GM20431 (cell line): ENCODE results near the gene ITGBL1.

ENCODE experiments used
- in situ Hi-C: fragments of 300-500 bp; cut with MseI, MboI; formaldehyde crosslinking; loops from one replicate; pipeline ENCODE4 v1.15.0; 2020; ENCODE audit warnings: low sequenced_read_pairs; ENCODE audit not compliant: unreplicated experiment

Gene ITGBL1

DNA sequence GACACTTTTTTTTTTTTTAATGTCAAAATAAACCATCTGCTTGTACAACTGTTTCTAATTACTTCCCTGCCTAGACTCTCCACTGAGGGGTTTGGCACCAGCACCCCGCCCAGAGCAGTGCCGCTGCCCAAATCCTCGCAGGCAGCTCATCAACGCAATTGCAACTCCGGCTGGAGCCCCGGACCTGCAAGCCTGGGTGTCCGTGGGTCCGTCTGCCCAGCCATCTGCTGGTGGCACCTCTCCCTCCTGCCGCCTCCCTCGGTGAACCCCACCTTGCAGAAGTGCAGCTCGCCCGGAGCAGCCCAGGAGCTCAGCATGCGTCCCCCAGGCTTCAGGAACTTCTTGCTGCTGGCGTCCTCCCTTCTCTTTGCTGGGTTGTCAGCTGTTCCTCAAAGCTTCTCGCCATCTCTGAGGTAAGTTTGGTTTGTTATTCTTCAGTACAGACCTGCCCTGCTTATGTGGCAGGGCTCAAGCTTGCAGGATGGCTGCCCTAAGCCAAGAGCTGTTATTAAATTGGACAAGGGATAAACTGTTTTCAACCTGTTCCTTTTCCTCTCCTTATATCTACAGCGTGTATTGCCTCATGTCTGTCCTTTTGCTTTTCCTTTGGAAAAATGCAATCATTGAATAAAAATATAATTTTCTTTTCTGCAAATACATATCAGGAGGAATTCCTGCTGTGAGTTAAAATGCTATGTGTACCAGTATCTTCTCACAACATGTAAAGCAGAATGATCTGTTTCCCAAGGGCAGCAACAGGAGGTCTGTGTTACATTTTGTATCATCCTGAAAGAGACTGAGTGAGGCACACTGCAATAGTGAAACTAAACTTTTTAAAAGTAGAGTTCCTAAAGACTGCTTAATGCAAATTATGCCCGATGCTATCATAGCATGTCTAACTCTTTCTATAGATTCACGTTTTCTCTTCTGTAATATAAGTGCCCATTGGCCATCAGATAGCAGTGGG lies at the start of gene ITGBL1:
Gene ITGBL1 (plus strand): TSS at position 157 of the 967 bp plus-strand sequence. CDS start 159 bp downstream, at position 316.
- in situ Hi-C loops, result no loop called here

- in situ Hi-C loops, result no loop called here
Observed at GRCh38 chr13:101406791-101407190, 45.7 kb upstream of the ITGBL1 start.

GRCh38 chr13:101408154-101408553 lies 44.3 kb upstream of the ITGBL1 start:
- in situ Hi-C loops, result no loop called here

- in situ Hi-C loops, result no loop called here
Observed at GRCh38 chr13:101408992-101409656, 43.4 kb upstream of the ITGBL1 start.

DNA sequence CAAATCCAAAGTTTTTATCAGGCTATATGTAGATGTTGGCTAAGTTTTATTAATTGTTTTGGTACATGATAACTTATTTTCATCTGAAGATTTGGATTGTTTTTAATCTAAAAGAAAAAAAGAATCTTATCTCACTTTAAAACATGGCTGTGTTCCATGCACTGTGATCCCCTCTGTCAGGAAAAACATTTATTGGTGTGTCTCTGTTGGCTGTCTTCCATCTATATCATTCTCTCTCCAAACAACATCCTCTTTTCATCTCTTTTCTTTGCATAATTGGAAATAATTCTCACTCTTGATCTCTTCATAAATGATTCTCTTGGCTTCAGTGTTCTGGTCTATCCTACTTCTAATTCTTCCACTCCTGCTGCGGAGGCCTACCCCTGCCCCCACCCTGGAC lies 40.4 kb upstream of the ITGBL1 start:
- in situ Hi-C loops, result no loop called here

DNA sequence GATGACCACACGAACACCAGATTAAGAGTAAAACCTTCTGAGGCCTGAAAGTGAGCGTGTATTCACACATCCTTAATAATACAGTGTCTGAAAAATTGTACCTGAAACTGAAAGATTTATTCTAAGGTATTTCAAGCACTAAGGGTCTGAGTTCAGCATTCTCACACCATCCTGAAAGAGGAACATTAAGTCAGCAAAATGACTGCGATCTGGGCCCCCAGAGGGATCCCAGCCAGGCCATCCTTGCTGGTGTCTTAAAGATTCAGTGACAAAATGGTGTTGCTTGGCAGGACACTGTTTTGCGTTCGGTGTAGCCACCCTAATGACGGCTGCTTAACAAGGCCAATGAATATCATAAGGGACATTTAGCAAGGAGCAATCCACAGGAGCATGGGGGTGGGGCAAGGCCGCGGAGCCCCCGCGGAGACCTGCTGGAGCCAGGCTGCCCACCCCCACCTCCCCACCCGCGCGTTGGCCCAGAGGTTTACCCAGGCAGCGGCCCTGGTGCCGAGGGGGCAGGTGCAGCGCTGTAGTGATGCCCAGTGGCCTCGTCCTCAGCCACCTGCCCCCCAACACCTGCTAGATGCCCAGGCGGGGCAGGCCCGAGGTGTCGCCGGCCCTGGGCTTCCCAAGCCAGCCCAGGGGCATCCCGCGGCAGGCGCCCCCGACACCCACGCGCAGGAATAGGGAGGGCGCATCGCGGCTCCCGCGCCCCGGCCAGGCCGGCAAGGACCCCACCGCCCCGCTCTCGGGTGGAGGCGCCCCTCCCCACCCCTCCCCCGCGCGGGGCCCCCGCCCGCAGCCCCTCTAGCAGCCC lies 36.9 kb upstream of the ITGBL1 start:
- in situ Hi-C loops, result no loop called here

- in situ Hi-C loops, result no loop called here
Observed at GRCh38 chr13:101416181-101417042, 36.1 kb upstream of the ITGBL1 start, which contains the start of gene NALCN. NALCN (minus strand) TSS chr13:101416508; CDS start chr13:101399126, 17,382 bp downstream.

DNA sequence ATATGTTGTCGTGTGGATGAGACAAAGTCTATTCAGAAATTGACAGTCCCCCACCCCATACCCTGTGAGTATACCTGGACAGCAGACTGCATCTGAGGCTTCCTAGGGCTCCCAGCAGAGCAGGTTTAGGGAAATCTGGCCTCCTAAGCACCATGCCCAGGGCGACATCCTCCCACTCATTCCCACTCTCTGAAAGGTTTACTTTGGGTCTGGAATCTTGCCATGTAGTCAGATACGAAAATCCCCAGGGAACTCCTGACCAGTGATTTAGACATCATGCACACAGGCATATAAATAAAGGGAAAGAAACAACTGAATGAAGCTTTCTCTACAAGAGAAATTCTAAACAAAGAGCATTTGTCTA lies 35.5 kb upstream of the ITGBL1 start:
- in situ Hi-C loops, result no loop called here

DNA sequence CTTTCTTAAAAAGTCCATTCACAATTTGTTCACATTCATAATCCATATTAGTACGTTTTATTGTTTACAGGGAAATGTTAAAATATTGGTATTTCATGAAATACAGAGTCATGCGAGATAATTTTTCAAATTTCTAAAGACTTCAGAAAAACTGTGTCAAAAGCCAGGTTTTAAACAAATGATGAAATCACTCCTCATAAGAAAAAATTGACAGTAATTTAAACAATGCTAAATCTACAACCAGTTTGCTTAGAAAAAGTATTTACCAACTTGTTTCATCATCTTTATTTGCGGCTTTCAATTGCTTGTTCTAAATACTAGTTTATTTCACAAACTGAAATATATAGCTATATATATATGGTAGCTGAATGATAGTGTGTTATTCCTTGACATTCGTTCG lies 35.0 kb upstream of the ITGBL1 start:
- in situ Hi-C loops, result no loop called here

DNA sequence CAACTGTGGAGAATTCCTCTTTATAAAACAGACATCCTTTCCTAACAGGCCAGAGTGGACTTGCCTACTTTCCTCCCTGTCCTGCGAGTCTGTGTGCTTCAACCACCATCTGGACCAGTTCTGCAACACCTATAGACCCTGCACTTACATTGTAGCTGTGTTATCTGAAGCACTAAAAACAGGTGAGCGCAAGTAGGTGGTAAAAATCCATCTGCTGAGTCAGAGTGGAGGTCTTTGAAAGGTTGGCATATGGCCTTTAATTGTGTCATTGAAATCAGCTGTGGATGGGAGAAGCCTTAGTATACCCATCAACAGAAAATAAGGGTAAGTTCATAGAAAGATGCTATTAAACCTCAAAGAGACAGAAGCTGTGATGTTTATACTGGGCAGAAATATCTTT lies 28.6 kb upstream of the ITGBL1 start:
- in situ Hi-C loops, result no loop called here

DNA sequence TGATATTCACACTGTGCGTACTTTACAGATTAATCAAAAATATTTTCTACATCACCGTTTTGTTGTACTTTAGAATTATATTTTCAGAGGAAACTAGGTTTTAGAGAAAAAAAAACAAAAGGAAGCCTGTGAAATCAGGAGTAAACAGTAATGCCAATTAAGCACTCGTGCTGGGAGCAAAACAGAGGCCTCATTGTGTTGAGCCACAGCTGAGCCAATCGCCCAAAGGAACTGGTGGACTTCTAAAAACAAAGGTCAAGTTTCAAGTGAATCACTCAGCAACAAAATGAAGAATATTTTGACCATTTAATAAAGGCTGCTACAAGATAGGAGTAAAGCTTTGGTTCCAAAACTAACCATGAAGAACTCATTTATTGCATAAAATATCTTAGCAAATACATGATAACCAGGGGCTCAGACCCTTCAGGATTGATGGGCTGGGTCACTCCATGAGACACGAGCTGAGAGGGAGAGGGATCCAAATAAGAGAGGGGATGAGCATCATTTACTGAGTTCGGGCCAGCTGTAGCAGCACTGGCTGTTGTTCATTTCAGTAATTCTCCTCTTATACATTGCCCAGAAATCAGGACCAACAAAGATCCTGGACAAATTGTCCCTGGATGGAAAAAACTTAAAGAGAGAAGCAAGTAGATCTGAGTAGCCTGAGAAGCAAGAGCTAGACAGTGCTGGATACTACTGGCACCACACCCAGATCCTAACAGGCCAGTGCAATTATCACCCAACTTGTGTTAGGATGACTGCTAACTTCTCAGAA lies 27.9 kb upstream of the ITGBL1 start:
- in situ Hi-C loops, result no loop called here

DNA sequence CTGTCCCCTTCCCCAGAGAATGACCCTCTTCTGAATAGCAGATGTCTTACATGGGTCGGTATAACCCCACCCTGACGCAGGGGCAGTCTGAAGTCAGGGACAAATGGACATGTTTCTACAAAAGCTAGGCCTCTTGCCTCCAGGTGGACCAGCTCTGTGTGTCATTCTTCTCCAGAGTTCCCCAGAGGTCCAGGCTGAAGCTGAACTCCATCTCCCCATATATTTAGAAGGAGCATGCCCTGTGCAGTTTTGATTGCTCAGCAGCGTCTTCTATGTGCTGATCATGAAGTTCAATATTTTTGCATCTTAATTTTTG lies 27.4 kb upstream of the ITGBL1 start:
- in situ Hi-C loops, result no loop called here

DNA sequence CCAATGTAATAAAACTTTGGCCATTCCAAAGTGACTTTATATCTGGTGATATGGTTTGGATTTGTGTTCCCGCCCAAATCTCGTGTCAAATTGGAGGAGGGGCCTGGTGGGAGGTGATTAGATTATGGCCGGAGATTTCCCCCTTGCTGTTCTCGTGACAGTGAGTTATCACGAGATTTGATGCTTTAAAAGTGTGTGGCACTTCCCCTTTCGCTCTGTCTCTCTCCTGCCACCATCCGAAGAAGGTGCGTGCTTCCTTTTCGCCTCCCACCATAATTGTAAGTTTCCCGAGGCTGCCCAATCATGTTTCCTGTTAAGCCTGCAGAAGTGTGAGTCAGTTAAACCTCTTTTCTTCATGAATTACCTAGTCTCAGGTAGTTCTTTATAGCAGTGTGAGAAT lies 26.9 kb upstream of the ITGBL1 start:
- in situ Hi-C loops, result no loop called here

DNA sequence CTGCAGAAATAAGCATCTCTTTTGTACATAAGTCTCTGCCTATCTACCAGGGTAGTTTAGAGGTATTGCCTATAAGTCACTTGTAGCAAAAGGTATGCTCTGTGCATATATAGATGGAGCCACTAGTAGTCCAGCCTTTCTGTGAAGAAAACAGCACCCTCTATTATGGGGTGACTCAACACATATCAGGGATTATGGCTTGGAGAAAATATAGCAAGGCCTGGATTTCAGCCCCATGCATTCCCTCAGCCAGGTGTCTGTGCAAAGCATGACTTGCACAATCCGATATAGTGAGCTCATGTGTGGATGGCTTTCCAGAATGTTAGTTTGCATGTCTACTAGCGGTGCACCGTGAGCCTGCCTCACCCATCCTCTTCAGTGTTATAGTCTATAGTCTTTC lies 22.7 kb upstream of the ITGBL1 start:
- in situ Hi-C loops, result no loop called here

- in situ Hi-C loops, result no loop called here
Observed at GRCh38 chr13:101433895-101434294, 18.6 kb upstream of the ITGBL1 start.

DNA sequence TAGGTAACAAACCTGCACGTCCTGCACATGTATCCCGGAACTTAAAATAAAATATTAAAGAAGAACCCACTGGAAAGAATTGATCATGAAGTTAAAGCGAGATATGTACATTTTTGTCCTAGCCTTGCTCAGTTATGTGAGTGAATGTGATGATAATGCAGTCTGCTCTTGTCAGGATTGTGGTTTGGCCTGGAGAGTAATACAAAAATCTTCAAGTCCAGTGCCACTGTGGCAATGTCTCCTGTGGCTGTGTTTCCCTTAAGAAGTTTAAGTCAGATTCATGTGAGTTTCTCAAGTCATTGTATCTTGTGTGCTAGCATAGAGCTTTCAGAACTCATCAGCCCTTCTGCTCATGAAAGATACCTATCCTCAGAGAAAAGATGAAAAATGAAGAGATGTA lies 18.0 kb upstream of the ITGBL1 start:
- in situ Hi-C loops, result no loop called here

GRCh38 chr13:101447852-101448251 lies 4.6 kb upstream of the ITGBL1 start:
- in situ Hi-C loops, result no loop called here

- in situ Hi-C loops, result no loop called here
Observed at GRCh38 chr13:101449790-101450748, 2.4 kb upstream of the ITGBL1 start.
